IMR-90 (cell line): ENCODE measurements around the gene SORBS1. TPM values are rescaled to one million over a fixed set of nuclear protein-coding genes. Genes with fewer than 3 reads are reported as not detected.

Source experiments
- ATAC-seq: fragments of 200-7000 bp; cut with Tn5 transposase; 2 replicates; pipeline ENCODE4 v1.9.1; 2020; ENCODE audit warnings: low read depth, mild to moderate bottlenecking, moderate library complexity
- BruUV-seq: library from RNA; stranded (reverse); fragments of 400-500 nt; replicated peaks from 2 replicates; lab custom pipeline; 2021; lab: Mats Ljungman, UMichigan
- CTCF ChIA-PET: fragments of 300-600 bp; formaldehyde crosslinking; extraction: SDS; loops from one replicate; lab custom pipeline; 2021; ENCODE audit warnings: antibody characterized with exemption; lab: Yijun Ruan, JAX
- POLR2A ChIA-PET: fragments of 300-600 bp; sonication (Branson Sonifier 250); formaldehyde crosslinking; loops from one replicate; lab custom pipeline; 2022; ENCODE audit warnings: antibody characterized with exemption; ENCODE audit not compliant: unreplicated experiment; lab: Charles Lee
- DNase-seq: peaks from one replicate; pipeline ENCODE4 v3.0.0; 2013
- H2AFZ ChIP-seq: replicated peaks from 2 replicates; pipeline ENCODE3; 2013; ENCODE audit warnings: low read length, mild to moderate bottlenecking; ENCODE audit not compliant: poor library complexity
- H2AK5ac ChIP-seq: 2 replicates; pipeline ENCODE4 v1.6.1; 2013; ENCODE audit warnings: low read depth, low read length, inconsistent platforms
- H2AK9ac ChIP-seq: replicated peaks from 2 replicates; pipeline ENCODE3; 2013; ENCODE audit warnings: mild to moderate bottlenecking, low read depth, low read length, moderate library complexity; ENCODE audit not compliant: poor library complexity
- H2BK120ac ChIP-seq: 2 replicates; pipeline ENCODE4 v1.6.1; 2013; ENCODE audit warnings: low read depth, low read length, inconsistent platforms
- H2BK15ac ChIP-seq: 3 replicates; pipeline ENCODE4 v1.6.1; 2013; ENCODE audit warnings: low read depth, low read length, inconsistent platforms
- H2BK20ac ChIP-seq: 2 replicates; pipeline ENCODE4 v1.6.1; 2013; ENCODE audit warnings: low read depth, mild to moderate bottlenecking, inconsistent platforms, low read length, moderate library complexity
- H2BK5ac ChIP-seq: 2 replicates; pipeline ENCODE4 v1.6.1; 2013; ENCODE audit warnings: mild to moderate bottlenecking, low read depth, low read length, inconsistent platforms; ENCODE audit not compliant: poor library complexity, severe bottlenecking
- H3K14ac ChIP-seq: replicated peaks from 2 replicates; pipeline ENCODE4 v1.6.1; 2013; ENCODE audit warnings: low read depth, low read length, inconsistent platforms
- H3K18ac ChIP-seq: 2 replicates; pipeline ENCODE4 v1.6.1; 2013; ENCODE audit warnings: low read depth, low read length, control low read depth
- H3K23ac ChIP-seq: 2 replicates; pipeline ENCODE4 v1.6.1; 2013; ENCODE audit warnings: low read depth, low read length, inconsistent platforms
- H3K27ac ChIP-seq: 2 replicates; pipeline ENCODE4 v1.5.1; 2013; ENCODE audit warnings: mild to moderate bottlenecking, control low read depth, low read length; ENCODE audit not compliant: insufficient read depth
- H3K27me3 ChIP-seq: 2 replicates; pipeline ENCODE4 v1.6.1; 2013; ENCODE audit warnings: low read length; ENCODE audit not compliant: control insufficient read depth, insufficient read depth
- H3K36me3 ChIP-seq: 2 replicates; pipeline ENCODE4 v1.6.1; 2013; ENCODE audit warnings: low read length, mixed read lengths; ENCODE audit not compliant: control insufficient read depth, insufficient read depth
- H3K4ac ChIP-seq: 2 replicates; pipeline ENCODE4 v1.6.1; 2013; ENCODE audit warnings: low read depth, low read length, inconsistent platforms
- H3K4me1 ChIP-seq: 2 replicates; pipeline ENCODE4 v1.6.1; 2013; ENCODE audit warnings: low read length, mixed read lengths; ENCODE audit not compliant: control insufficient read depth, insufficient read depth
- H3K4me2 ChIP-seq: 2 replicates; pipeline ENCODE4 v1.6.1; 2013; ENCODE audit warnings: low read depth, mild to moderate bottlenecking, control low read depth, low read length, moderate library complexity
- H3K4me3 ChIP-seq: 2 replicates; pipeline ENCODE4 v1.5.1; 2013; ENCODE audit warnings: low read depth, mild to moderate bottlenecking, control low read depth, low read length, moderate library complexity; ENCODE audit not compliant: insufficient read depth
- H3K56ac ChIP-seq: 2 replicates; pipeline ENCODE4 v1.6.1; 2013; ENCODE audit warnings: low read length, inconsistent platforms; ENCODE audit not compliant: insufficient read depth; ENCODE audit errors: extremely low read depth
- H3K79me1 ChIP-seq, 2 experiments: 2 replicates each; pipeline ENCODE4 v1.6.1; 2013; ENCODE audit warnings: low read length in 2 of 2, inconsistent platforms in 1 of 2, low read depth in 1 of 2
- H3K9ac ChIP-seq: 2 replicates; pipeline ENCODE4 v1.6.1; 2013; ENCODE audit warnings: low read depth, low read length, control low read depth
- H3K9me1 ChIP-seq: 2 replicates; pipeline ENCODE4 v1.6.1; 2013; ENCODE audit warnings: low read length, inconsistent platforms; ENCODE audit not compliant: insufficient read depth
- H3K9me3 ChIP-seq: 2 replicates; pipeline ENCODE4 v1.6.1; 2013; ENCODE audit warnings: low read length; ENCODE audit not compliant: control insufficient read depth, insufficient read depth
- H4K20me1 ChIP-seq: 2 replicates; pipeline ENCODE4 v1.6.1; 2013; ENCODE audit warnings: low read length, inconsistent platforms; ENCODE audit not compliant: insufficient read depth
- H4K5ac ChIP-seq: 2 replicates; pipeline ENCODE4 v1.6.1; 2013; ENCODE audit warnings: mild to moderate bottlenecking, low read depth, low read length, control low read depth
- H4K8ac ChIP-seq, 2 experiments: 2 replicates each; pipeline ENCODE4 v1.6.1; 2013; ENCODE audit warnings: low read depth in 2 of 2, low read length in 2 of 2, control low read depth in 1 of 2, inconsistent platforms in 1 of 2
- H4K91ac ChIP-seq: 2 replicates; pipeline ENCODE4 v1.6.1; 2013; ENCODE audit warnings: low read depth, low read length, inconsistent platforms; ENCODE audit not compliant: insufficient read depth
- CHD1 ChIP-seq: IDR thresholded peaks from 2 replicates; pipeline ENCODE4 v1.6.1; 2012; ENCODE audit warnings: low read depth, low read length, improper control_type of control experiment
- FOS ChIP-seq: fragments of 150-350 bp; IDR thresholded peaks from 2 replicates; pipeline ENCODE4 v1.6.1; 2016; ENCODE audit warnings: low read depth, low read length
- RFX5 ChIP-seq: IDR thresholded peaks from 2 replicates; pipeline ENCODE4 v1.8.0; 2012; ENCODE audit warnings: low read depth, mild to moderate bottlenecking, low read length, moderate library complexity
- WGBS, 2 experiments: methylation state at CpG; one replicate each; pipeline versions ENCODE4 v1.1.5 to v1.1.7; 2013; ENCODE audit warnings: missing lambda C conversion rate in 2 of 2; ENCODE audit not compliant: insufficient read length in 1 of 2; ENCODE audit errors: extremely low coverage in 2 of 2; 5-methylcytosine and 5-hydroxymethylcytosine counted together
- dilution Hi-C: fragments of 300-500 bp; cut with HindIII; formaldehyde crosslinking; loops from one replicate; pipeline ENCODE4 v1.14.3; 2018; ENCODE audit warnings: low sequenced_read_pairs; ENCODE audit not compliant: unreplicated experiment
- in situ Hi-C: fragments of 300-500 bp; cut with MboI; formaldehyde crosslinking; loops from 3 replicates; pipeline ENCODE4 v1.14.3; 2019; ENCODE audit warnings: low sequenced_read_pairs, inconsistent platforms, mixed read lengths
- intact Hi-C: fragments of 100-400 bp; cut with micrococcal nuclease; formaldehyde crosslinking; loops from 2 replicates; pipeline ENCODE4 v1.10.0; 2022
- polyA plus RNA-seq, 3 experiments: library from polyadenylated mRNA; depleted of rRNA; stranded (reverse); fragments of >200 nt; gene quantifications; 2 replicates each; pipeline ENCODE4 v1.2.3, GENCODE V29; 2012; ENCODE audit warnings: low replicate concordance in 1 of 3
- total RNA-seq: library from RNA; depleted of rRNA; stranded (reverse); fragments of >200 nt; gene quantifications from 2 replicates; pipeline ENCODE4 v1.2.3, GENCODE V29; 2012

Gene SORBS1
- total and polyA plus RNA-seq, 2 of the 4 experiments (the other 2 are of a cell fraction) = 0.18 to 0.32 TPM

- in situ Hi-C loops = no loop called here
Observed at GRCh38 chr10:95477175-95477520, 84.0 kb downstream of the SORBS1 start.

More at GRCh38 chr10:95477175-95477520, 84.0 kb downstream of the SORBS1 start:
- BruUV-seq = no TSS peak
- no peaks in the 10 kb centered on the region for H4K20me1 ChIP-seq
- H3K23ac ChIP-seq = no peak overlapping the region
- H3K18ac ChIP-seq = no peak overlapping the region
- H3K4me2 ChIP-seq = no peak overlapping the region
- H2AK5ac ChIP-seq = no peak overlapping the region
- no peak overlapping the region for H2BK5ac ChIP-seq
- no peak overlapping the region for H4K91ac ChIP-seq
- H3K27ac ChIP-seq = no peak overlapping the region
- WGBS, 2 experiments = no CpG with 5 or more reads among the region's 2 CpGs
- H3K56ac ChIP-seq = no peak overlapping the region
- no peak overlapping the region for H3K9ac ChIP-seq
- H2BK120ac ChIP-seq = no peak overlapping the region
- DNase-seq (no peak), ATAC-seq (no peak)
- no peak overlapping the region for H2BK20ac ChIP-seq
- H3K14ac ChIP-seq = no peak overlapping the region
- intact Hi-C loops (no loop called here), dilution Hi-C loops (no loop called here)
- H2AK9ac ChIP-seq = no peak overlapping the region
- H2AFZ ChIP-seq = no peak overlapping the region
- no peak overlapping the region for H4K8ac ChIP-seq
- no peak overlapping the region for H3K4me3 ChIP-seq
- POLR2A ChIA-PET = no interaction called here
- no peak overlapping the region for H4K5ac ChIP-seq
- CTCF ChIA-PET = interaction anchor here (0.5 kb wide), 2 partner anchors 11 to 44 kb away, joined by 3 to 6 read pairs; no protein-coding TSS in a partner anchor
- peaks cover 4% of the 10 kb centered on the region for H3K27me3 ChIP-seq
- H2BK15ac ChIP-seq = no peak overlapping the region
- TF ChIP-seq CHD1 (no peak), RFX5 (no peak), FOS (no peak)
- H3K4me1 ChIP-seq = 0 out of 2 replicates have a peak, but pooled peaks cover 1% of the 10 kb centered on the region
- H3K4ac ChIP-seq = no peak overlapping the region
- H3K79me1 ChIP-seq = no peaks in the 10 kb centered on the region
- no peaks in the 10 kb centered on the region for H3K9me1 ChIP-seq
- H3K36me3 ChIP-seq = no peaks in the 10 kb centered on the region
- H3K9me3 ChIP-seq = no peaks in the 10 kb centered on the region
